ENCODE measurements around the gene GOPC.

DNA sequence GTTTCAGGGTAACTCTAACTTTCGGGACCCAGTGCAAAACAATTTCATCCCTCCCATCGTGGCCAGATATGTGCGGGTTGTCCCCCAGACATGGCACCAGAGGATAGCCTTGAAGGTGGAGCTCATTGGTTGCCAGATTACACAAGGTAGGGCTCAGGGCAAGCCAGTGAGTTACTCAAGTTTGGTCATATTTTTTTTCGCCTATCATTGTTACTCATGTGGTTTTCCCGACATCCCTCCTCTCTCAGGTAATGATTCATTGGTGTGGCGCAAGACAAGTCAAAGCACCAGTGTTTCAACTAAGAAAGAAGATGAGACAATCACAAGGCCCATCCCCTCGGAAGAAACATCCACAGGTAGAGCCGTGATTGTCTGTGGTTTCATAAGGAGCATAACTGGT is 61.6 kb downstream of the GOPC start:
- TF ChIP-seq, protein P1, sequence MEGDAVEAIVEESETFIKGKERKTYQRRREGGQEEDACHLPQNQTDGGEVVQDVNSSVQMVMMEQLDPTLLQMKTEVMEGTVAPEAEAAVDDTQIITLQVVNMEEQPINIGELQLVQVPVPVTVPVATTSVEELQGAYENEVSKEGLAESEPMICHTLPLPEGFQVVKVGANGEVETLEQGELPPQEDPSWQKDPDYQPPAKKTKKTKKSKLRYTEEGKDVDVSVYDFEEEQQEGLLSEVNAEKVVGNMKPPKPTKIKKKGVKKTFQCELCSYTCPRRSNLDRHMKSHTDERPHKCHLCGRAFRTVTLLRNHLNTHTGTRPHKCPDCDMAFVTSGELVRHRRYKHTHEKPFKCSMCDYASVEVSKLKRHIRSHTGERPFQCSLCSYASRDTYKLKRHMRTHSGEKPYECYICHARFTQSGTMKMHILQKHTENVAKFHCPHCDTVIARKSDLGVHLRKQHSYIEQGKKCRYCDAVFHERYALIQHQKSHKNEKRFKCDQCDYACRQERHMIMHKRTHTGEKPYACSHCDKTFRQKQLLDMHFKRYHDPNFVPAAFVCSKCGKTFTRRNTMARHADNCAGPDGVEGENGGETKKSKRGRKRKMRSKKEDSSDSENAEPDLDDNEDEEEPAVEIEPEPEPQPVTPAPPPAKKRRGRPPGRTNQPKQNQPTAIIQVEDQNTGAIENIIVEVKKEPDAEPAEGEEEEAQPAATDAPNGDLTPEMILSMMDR (IDR thresholded peaks at IDR 0.05): no peak
- no peak for TF ChIP-seq EZH2 (IDR thresholded peaks at IDR 0.05; ENCODE audit: borderline replicate concordance, insufficient read depth, low read depth, low read length, poor library complexity, severe bottlenecking)
